Effector memory CD4-positive, alpha-beta T cell (primary cell): Measurements from ENCODE around the gene ANKLE2.

Experiments
- DNase-seq, 3 donors: peaks; one replicate each; pipeline ENCODE4 v3.0.0-alpha.2; 2020
- H3K27ac ChIP-seq: 2 replicates; pipeline ENCODE4 v1.7.0; 2013; ENCODE audit warnings: mild to moderate bottlenecking, low read length, moderate library complexity; ENCODE audit not compliant: insufficient read depth, poor library complexity, severe bottlenecking
- H3K27me3 ChIP-seq: replicated peaks from 2 replicates; pipeline ENCODE4 v1.7.0; 2013; ENCODE audit warnings: mild to moderate bottlenecking, low read length; ENCODE audit not compliant: insufficient read depth, control insufficient read depth, poor library complexity, severe bottlenecking
- H3K36me3 ChIP-seq: 2 replicates; pipeline ENCODE4 v1.7.0; 2013; ENCODE audit warnings: mild to moderate bottlenecking, low read length, moderate library complexity; ENCODE audit not compliant: control insufficient read depth, insufficient read depth
- H3K4me1 ChIP-seq: 2 replicates; pipeline ENCODE4 v1.7.0; 2013; ENCODE audit warnings: low read length, mild to moderate bottlenecking; ENCODE audit not compliant: control insufficient read depth, insufficient read depth, poor library complexity, severe bottlenecking
- H3K4me3 ChIP-seq: 2 replicates; pipeline ENCODE4 v1.7.0; 2013; ENCODE audit warnings: low read length, low read depth, mild to moderate bottlenecking; ENCODE audit not compliant: insufficient read depth, poor library complexity, severe bottlenecking
- H3K9me3 ChIP-seq: 2 replicates; pipeline ENCODE4 v1.7.0; 2013; ENCODE audit warnings: mild to moderate bottlenecking, low read length, moderate library complexity; ENCODE audit not compliant: control insufficient read depth

ANKLE2 gene

GRCh38 chr12:132736378-132736777 is 25.3 kb downstream of the ANKLE2 start:
- H3K4me3 ChIP-seq: no peak overlapping the region
- no peaks in the 10 kb centered on the region for H3K4me1 ChIP-seq
- H3K27me3 ChIP-seq: no peaks in the 10 kb centered on the region
- no peak overlapping the region for H3K27ac ChIP-seq
- no peak for DNase-seq
- peaks cover 77% of the 10 kb centered on the region for H3K36me3 ChIP-seq
- no peaks in the 10 kb centered on the region for H3K9me3 ChIP-seq

- no peak for DNase-seq
- no peaks in the 10 kb centered on the region for H3K4me1 ChIP-seq
- H3K4me3 ChIP-seq: no peak overlapping the region
- no peaks in the 10 kb centered on the region for H3K27me3 ChIP-seq
- no peak overlapping the region for H3K27ac ChIP-seq
- H3K9me3 ChIP-seq: no peaks in the 10 kb centered on the region
- peaks cover 70% of the 10 kb centered on the region for H3K36me3 ChIP-seq
Observed at GRCh38 chr12:132735496-132735895, 26.1 kb downstream of the ANKLE2 start.

GRCh38 chr12:132734206-132734605 is 27.4 kb downstream of the ANKLE2 start:
- DNase-seq: no peak
- H3K4me1 ChIP-seq: no peaks in the 10 kb centered on the region
- H3K27me3 ChIP-seq: no peaks in the 10 kb centered on the region
- no peak overlapping the region for H3K27ac ChIP-seq
- H3K9me3 ChIP-seq: no peaks in the 10 kb centered on the region
- H3K4me3 ChIP-seq: no peak overlapping the region
- H3K36me3 ChIP-seq: peaks cover 57% of the 10 kb centered on the region

- H3K36me3 ChIP-seq: peaks cover 64% of the 10 kb centered on the region
- DNase-seq: no peak
- H3K9me3 ChIP-seq: no peaks in the 10 kb centered on the region
- no peaks in the 10 kb centered on the region for H3K27me3 ChIP-seq
- no peaks in the 10 kb centered on the region for H3K4me1 ChIP-seq
- no peak overlapping the region for H3K4me3 ChIP-seq
- no peak overlapping the region for H3K27ac ChIP-seq
Observed at GRCh38 chr12:132731574-132731973, 30.1 kb downstream of the ANKLE2 start.

- Histone ChIP-seq H3K4me1 (no peaks in the 10 kb centered on the region), H3K27me3 (no peaks in the 10 kb centered on the region), H3K36me3 (peaks cover 64% of the 10 kb centered on the region), H3K27ac (no peak overlapping the region), H3K9me3 (no peaks in the 10 kb centered on the region), H3K4me3 (no peak overlapping the region)
- no peak for DNase-seq
Observed at GRCh38 chr12:132730353-132730752, 31.3 kb downstream of the ANKLE2 start.

GRCh38 chr12:132729541-132730320 is 31.9 kb downstream of the ANKLE2 start:
- H3K36me3 ChIP-seq: peaks cover 61% of the 10 kb centered on the region
- no peak overlapping the region for H3K4me3 ChIP-seq
- no peak overlapping the region for H3K27ac ChIP-seq
- no peaks in the 10 kb centered on the region for H3K27me3 ChIP-seq
- H3K4me1 ChIP-seq: no peaks in the 10 kb centered on the region
- no peaks in the 10 kb centered on the region for H3K9me3 ChIP-seq
- DNase-seq: no peak

GRCh38 chr12:132728502-132728901 is 33.1 kb downstream of the ANKLE2 start:
- Histone ChIP-seq H3K36me3 (peaks cover 61% of the 10 kb centered on the region), H3K4me1 (no peaks in the 10 kb centered on the region), H3K27me3 (no peaks in the 10 kb centered on the region), H3K9me3 (no peaks in the 10 kb centered on the region), H3K27ac (no peak overlapping the region), H3K4me3 (no peak overlapping the region)
- no peak for DNase-seq

- Histone ChIP-seq H3K4me1 (no peaks in the 10 kb centered on the region), H3K27ac (no peak overlapping the region)
Observed at GRCh38 chr12:132727091-132727794, 34.4 kb downstream of the ANKLE2 start.

GRCh38 chr12:132726386-132726785 is 35.2 kb downstream of the ANKLE2 start:
- H3K9me3 ChIP-seq: no peaks in the 10 kb centered on the region
- no peak overlapping the region for H3K4me3 ChIP-seq
- H3K27me3 ChIP-seq: no peaks in the 10 kb centered on the region
- no peaks in the 10 kb centered on the region for H3K4me1 ChIP-seq
- H3K27ac ChIP-seq: no peak overlapping the region
- H3K36me3 ChIP-seq: peaks cover 50% of the 10 kb centered on the region
- DNase-seq: no peak

More at GRCh38 chr12:132727091-132727794, 34.4 kb downstream of the ANKLE2 start:
- peaks cover 57% of the 10 kb centered on the region for H3K36me3 ChIP-seq
- no peak overlapping the region for H3K4me3 ChIP-seq
- H3K27me3 ChIP-seq: no peaks in the 10 kb centered on the region
- H3K9me3 ChIP-seq: no peaks in the 10 kb centered on the region
- DNase-seq: no peak

- no peak overlapping the region for H3K4me3 ChIP-seq
- H3K27me3 ChIP-seq: no peaks in the 10 kb centered on the region
- peaks cover 60% of the 10 kb centered on the region for H3K36me3 ChIP-seq
- H3K4me1 ChIP-seq: no peaks in the 10 kb centered on the region
- no peak for DNase-seq
- H3K9me3 ChIP-seq: no peaks in the 10 kb centered on the region
- H3K27ac ChIP-seq: no peak overlapping the region
Observed at GRCh38 chr12:132724506-132725241, 37.0 kb downstream of the ANKLE2 start.
